WTC11 (cell line): ENCODE results near the gene C11orf52. TPM values are rescaled to one million over a fixed set of nuclear protein-coding genes. Genes with fewer than 3 reads are reported as not detected.

Experiments used
- ATAC-seq: fragments of 200-7000 bp; cut with Tn5 transposase; 2 replicates; pipeline ENCODE4 v1.10.0; 2021; ENCODE audit warnings: mild to moderate bottlenecking, moderate library complexity
- CTCF ChIA-PET: fragments of 300-600 bp; sonication (Branson Sonifier 250); formaldehyde crosslinking; loops from one replicate; lab custom pipeline; 2021; ENCODE audit warnings: antibody characterized with exemption; lab: Charles Lee
- POLR2A ChIA-PET: fragments of 350-600 bp; sonication (Branson Sonifier 250); formaldehyde crosslinking; loops from one replicate; lab custom pipeline; 2021; ENCODE audit warnings: antibody characterized with exemption; lab: Charles Lee
- DNase-seq: peaks from one replicate; pipeline ENCODE4 v3.0.0; 2021; ENCODE audit warnings: low spot score
- H3K27ac Mint-ChIP-seq: 2 replicates; pipeline ENCODE4 v1.8.0; 2021; ENCODE audit warnings: mixed read lengths
- H3K27me3 Mint-ChIP-seq: 2 replicates; pipeline ENCODE4 v1.8.0; 2021; ENCODE audit warnings: low read depth, mild to moderate bottlenecking, moderate library complexity, mixed read lengths
- H3K36me3 Mint-ChIP-seq: 2 replicates; pipeline ENCODE4 v1.8.0; 2021; ENCODE audit warnings: mixed read lengths
- H3K4me1 Mint-ChIP-seq: 2 replicates; pipeline ENCODE4 v1.8.0; 2022; ENCODE audit warnings: mixed read lengths
- H3K4me3 Mint-ChIP-seq: 2 replicates; pipeline ENCODE4 v1.8.0; 2021; ENCODE audit warnings: mild to moderate bottlenecking, moderate library complexity, mixed read lengths
- H3K9me3 Mint-ChIP-seq: 2 replicates; pipeline ENCODE4 v1.8.0; 2021; ENCODE audit warnings: mixed read lengths
- CREM ChIP-seq: sonication (generic); formaldehyde crosslinking; IDR thresholded peaks from 2 replicates; pipeline ENCODE4 v1.8.1; 2022; ENCODE audit warnings: mild to moderate bottlenecking, missing genetic modification reagents, moderate library complexity
- ESRRA ChIP-seq: sonication (generic); formaldehyde crosslinking; IDR thresholded peaks from 2 replicates; pipeline ENCODE4 v1.8.1; 2022; ENCODE audit warnings: mild to moderate bottlenecking, missing genetic modification reagents, borderline replicate concordance
- ETV6 ChIP-seq: sonication (generic); formaldehyde crosslinking; IDR thresholded peaks from 2 replicates; pipeline ENCODE4 v1.8.1; 2022; ENCODE audit warnings: mild to moderate bottlenecking, missing genetic modification reagents
- IRF2 ChIP-seq: sonication (generic); formaldehyde crosslinking; IDR thresholded peaks from 2 replicates; pipeline ENCODE4 v1.8.0; 2022; ENCODE audit warnings: low read depth, missing genetic modification reagents, borderline replicate concordance
- KAT7 ChIP-seq: sonication (generic); formaldehyde crosslinking; IDR thresholded peaks from 2 replicates; pipeline ENCODE4 v1.8.1; 2023; ENCODE audit warnings: missing genetic modification reagents, mild to moderate bottlenecking, borderline replicate concordance
- NR3C1 ChIP-seq: sonication (generic); formaldehyde crosslinking; conservative IDR thresholded peaks from 2 replicates; pipeline ENCODE4 v1.8.1; 2023; ENCODE audit warnings: low read depth, mild to moderate bottlenecking, missing genetic modification reagents
- PRRX2 ChIP-seq: fragments of 250-450 bp; sonication (Bioruptor Pico); IDR thresholded peaks from 2 replicates; pipeline ENCODE4 v1.8.0; 2021; ENCODE audit warnings: mild to moderate bottlenecking
- SMAD3 ChIP-seq: sonication (generic); formaldehyde crosslinking; IDR thresholded peaks from 2 replicates; pipeline ENCODE4 v1.8.0; 2022; ENCODE audit warnings: missing genetic modification reagents, mild to moderate bottlenecking, borderline replicate concordance
- SOX15 ChIP-seq: fragments of 250-450 bp; sonication (Bioruptor Pico); IDR thresholded peaks from 2 replicates; pipeline ENCODE4 v1.9.0; 2021; ENCODE audit warnings: mild to moderate bottlenecking
- SP1 ChIP-seq: sonication (generic); formaldehyde crosslinking; conservative IDR thresholded peaks from 2 replicates; pipeline ENCODE4 v1.8.1; 2022; ENCODE audit warnings: missing genetic modification reagents
- TEAD1 ChIP-seq: sonication (generic); formaldehyde crosslinking; IDR thresholded peaks from 2 replicates; pipeline ENCODE4 v1.8.0; 2022; ENCODE audit warnings: mild to moderate bottlenecking, missing genetic modification reagents
- ZNF219 ChIP-seq: sonication (generic); formaldehyde crosslinking; IDR thresholded peaks from 2 replicates; pipeline ENCODE4 v1.8.0; 2023; ENCODE audit warnings: missing genetic modification reagents, mild to moderate bottlenecking, borderline replicate concordance
- ZNF263 ChIP-seq: sonication (generic); formaldehyde crosslinking; IDR thresholded peaks from 2 replicates; pipeline ENCODE4 v1.8.1; 2022; ENCODE audit warnings: low read depth, mild to moderate bottlenecking, moderate library complexity, missing genetic modification reagents
- ZNF423 ChIP-seq: fragments of 250-450 bp; sonication (Bioruptor Pico); IDR thresholded peaks from 2 replicates; pipeline ENCODE4 v2.1.2; 2022; ENCODE audit warnings: mild to moderate bottlenecking, moderate library complexity
- total RNA-seq: library from RNA; stranded (reverse); gene quantifications from 3 replicates; pipeline ENCODE4 v1.2.3, GENCODE V29; 2021
- TF ChIP-seq, protein P1 (sequence below): sonication (generic); formaldehyde crosslinking; IDR thresholded peaks from 2 replicates; pipeline ENCODE4 v1.8.0; 2023; ENCODE audit warnings: mild to moderate bottlenecking, missing genetic modification reagents
- TF ChIP-seq, protein P2 (sequence below): sonication (generic); formaldehyde crosslinking; IDR thresholded peaks from 2 replicates; pipeline ENCODE4 v1.8.1; 2023; ENCODE audit warnings: mild to moderate bottlenecking, missing genetic modification reagents
- TF ChIP-seq, protein P3 (sequence below): fragments of 250-450 bp; sonication (Bioruptor Pico); IDR thresholded peaks from 2 replicates; pipeline ENCODE4 v1.8.0; 2021; ENCODE audit warnings: mild to moderate bottlenecking
- TF ChIP-seq, protein P4 (sequence below): sonication (generic); formaldehyde crosslinking; IDR thresholded peaks from 2 replicates; pipeline ENCODE4 v1.8.1; 2022; ENCODE audit warnings: mild to moderate bottlenecking, moderate library complexity, missing genetic modification reagents
- TF ChIP-seq, protein P5 (sequence below): sonication (generic); formaldehyde crosslinking; IDR thresholded peaks from 2 replicates; pipeline ENCODE4 v1.8.1; 2022; ENCODE audit warnings: low read depth, mild to moderate bottlenecking, moderate library complexity, missing genetic modification reagents, borderline replicate concordance
- TF ChIP-seq, protein P6 (sequence below): sonication (generic); formaldehyde crosslinking; IDR thresholded peaks from 2 replicates; pipeline ENCODE4 v1.8.0; 2022; ENCODE audit warnings: mild to moderate bottlenecking, missing genetic modification reagents
- TF ChIP-seq, protein P7 (sequence below): sonication (generic); formaldehyde crosslinking; conservative IDR thresholded peaks from 2 replicates; pipeline ENCODE4 v1.8.1; 2022; ENCODE audit warnings: mild to moderate bottlenecking, missing genetic modification reagents
- TF ChIP-seq, protein P8 (sequence below): fragments of 250-450 bp; sonication (Bioruptor Pico); IDR thresholded peaks from 2 replicates; pipeline ENCODE4 v1.9.0; 2021; ENCODE audit warnings: moderate library complexity, mild to moderate bottlenecking, inconsistent platforms, borderline replicate concordance

Gene C11orf52
- total RNA-seq, 1 experiment from 2014 or later = 2.1 TPM

DNA sequence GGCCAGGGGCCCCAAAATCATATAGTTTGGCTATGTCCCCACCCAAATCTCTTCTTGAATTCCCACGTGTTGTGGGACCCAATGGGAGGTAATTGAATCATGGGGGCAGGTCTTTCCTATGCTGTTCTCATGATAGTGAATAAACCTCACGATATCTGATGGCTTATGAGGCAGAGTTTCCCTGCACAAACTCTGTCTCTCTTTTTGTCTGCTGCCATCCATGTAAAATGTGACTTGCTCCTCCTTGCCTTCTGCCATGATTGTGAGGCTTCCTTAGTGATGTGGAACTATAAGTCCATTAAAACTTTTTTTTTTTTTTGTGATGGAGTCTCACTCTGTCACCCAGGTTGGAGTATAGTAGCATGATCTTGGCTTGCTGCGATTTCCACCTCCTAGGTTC, 32.9 kb downstream of the C11orf52 start:
- ChIA-PET CTCF (no interaction called here), POLR2A (no interaction called here)
- peaks cover 6% of the 10 kb centered on the region; the same call in 1 of the 2 replicates for H3K4me1 Mint-ChIP-seq
- ATAC-seq (no peak), DNase-seq (no peak)
- no peaks in the 10 kb centered on the region; the same call in 1 of the 2 replicates for H3K27me3 Mint-ChIP-seq
- peaks cover 20% of the 10 kb centered on the region for H3K36me3 Mint-ChIP-seq
- TF ChIP-seq, protein P1, sequence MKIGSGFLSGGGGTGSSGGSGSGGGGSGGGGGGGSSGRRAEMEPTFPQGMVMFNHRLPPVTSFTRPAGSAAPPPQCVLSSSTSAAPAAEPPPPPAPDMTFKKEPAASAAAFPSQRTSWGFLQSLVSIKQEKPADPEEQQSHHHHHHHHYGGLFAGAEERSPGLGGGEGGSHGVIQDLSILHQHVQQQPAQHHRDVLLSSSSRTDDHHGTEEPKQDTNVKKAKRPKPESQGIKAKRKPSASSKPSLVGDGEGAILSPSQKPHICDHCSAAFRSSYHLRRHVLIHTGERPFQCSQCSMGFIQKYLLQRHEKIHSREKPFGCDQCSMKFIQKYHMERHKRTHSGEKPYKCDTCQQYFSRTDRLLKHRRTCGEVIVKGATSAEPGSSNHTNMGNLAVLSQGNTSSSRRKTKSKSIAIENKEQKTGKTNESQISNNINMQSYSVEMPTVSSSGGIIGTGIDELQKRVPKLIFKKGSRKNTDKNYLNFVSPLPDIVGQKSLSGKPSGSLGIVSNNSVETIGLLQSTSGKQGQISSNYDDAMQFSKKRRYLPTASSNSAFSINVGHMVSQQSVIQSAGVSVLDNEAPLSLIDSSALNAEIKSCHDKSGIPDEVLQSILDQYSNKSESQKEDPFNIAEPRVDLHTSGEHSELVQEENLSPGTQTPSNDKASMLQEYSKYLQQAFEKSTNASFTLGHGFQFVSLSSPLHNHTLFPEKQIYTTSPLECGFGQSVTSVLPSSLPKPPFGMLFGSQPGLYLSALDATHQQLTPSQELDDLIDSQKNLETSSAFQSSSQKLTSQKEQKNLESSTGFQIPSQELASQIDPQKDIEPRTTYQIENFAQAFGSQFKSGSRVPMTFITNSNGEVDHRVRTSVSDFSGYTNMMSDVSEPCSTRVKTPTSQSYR = no peak
- no peak for TF ChIP-seq ESRRA (CRISPR knock-in tag)
- TF ChIP-seq, protein P2, sequence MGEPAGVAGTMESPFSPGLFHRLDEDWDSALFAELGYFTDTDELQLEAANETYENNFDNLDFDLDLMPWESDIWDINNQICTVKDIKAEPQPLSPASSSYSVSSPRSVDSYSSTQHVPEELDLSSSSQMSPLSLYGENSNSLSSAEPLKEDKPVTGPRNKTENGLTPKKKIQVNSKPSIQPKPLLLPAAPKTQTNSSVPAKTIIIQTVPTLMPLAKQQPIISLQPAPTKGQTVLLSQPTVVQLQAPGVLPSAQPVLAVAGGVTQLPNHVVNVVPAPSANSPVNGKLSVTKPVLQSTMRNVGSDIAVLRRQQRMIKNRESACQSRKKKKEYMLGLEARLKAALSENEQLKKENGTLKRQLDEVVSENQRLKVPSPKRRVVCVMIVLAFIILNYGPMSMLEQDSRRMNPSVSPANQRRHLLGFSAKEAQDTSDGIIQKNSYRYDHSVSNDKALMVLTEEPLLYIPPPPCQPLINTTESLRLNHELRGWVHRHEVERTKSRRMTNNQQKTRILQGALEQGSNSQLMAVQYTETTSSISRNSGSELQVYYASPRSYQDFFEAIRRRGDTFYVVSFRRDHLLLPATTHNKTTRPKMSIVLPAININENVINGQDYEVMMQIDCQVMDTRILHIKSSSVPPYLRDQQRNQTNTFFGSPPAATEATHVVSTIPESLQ (CRISPR knock-in tag) = no peak
- no peak overlapping the region for H3K27ac Mint-ChIP-seq
- peaks cover 15% of the 10 kb centered on the region for H3K9me3 Mint-ChIP-seq
- no peak overlapping the region for H3K4me3 Mint-ChIP-seq

DNA sequence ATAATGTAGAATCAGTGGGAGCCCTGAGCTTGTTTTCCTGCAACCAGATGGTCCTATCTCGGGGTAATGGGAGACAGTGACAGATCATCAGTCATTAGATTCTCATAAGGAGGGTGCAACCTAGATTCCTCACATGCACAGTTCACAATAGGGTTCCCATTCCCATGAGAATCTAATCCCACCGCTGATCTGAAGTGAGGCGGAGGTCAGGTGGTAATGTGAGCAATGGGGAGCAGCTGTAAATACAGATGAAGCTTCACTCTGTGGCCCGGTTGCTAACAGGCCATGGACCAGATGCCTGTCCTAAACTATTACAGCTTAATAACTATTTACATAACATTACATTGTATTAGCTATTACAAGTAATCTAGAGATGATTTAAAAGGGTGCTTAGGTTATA, 35.4 kb downstream of the C11orf52 start:
- H3K4me1 Mint-ChIP-seq = peaks cover 6% of the 10 kb centered on the region; the same call in 1 of the 2 replicates
- ATAC-seq (no peak), DNase-seq (no peak)
- H3K4me3 Mint-ChIP-seq = no peak overlapping the region
- ChIA-PET POLR2A (no interaction called here), CTCF (interaction anchor here (1.2 kb wide), 1 partner anchor 22 kb away, joined by 5 read pairs; no protein-coding TSS in a partner anchor)
- peaks cover 22% of the 10 kb centered on the region for H3K9me3 Mint-ChIP-seq
- H3K27ac Mint-ChIP-seq = no peak overlapping the region
- peaks cover 31% of the 10 kb centered on the region for H3K36me3 Mint-ChIP-seq
- H3K27me3 Mint-ChIP-seq = no peaks in the 10 kb centered on the region
- TF ChIP-seq, protein P3, sequence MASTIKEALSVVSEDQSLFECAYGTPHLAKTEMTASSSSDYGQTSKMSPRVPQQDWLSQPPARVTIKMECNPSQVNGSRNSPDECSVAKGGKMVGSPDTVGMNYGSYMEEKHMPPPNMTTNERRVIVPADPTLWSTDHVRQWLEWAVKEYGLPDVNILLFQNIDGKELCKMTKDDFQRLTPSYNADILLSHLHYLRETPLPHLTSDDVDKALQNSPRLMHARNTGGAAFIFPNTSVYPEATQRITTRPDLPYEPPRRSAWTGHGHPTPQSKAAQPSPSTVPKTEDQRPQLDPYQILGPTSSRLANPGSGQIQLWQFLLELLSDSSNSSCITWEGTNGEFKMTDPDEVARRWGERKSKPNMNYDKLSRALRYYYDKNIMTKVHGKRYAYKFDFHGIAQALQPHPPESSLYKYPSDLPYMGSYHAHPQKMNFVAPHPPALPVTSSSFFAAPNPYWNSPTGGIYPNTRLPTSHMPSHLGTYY = no peak
- TF ChIP-seq, protein P4, sequence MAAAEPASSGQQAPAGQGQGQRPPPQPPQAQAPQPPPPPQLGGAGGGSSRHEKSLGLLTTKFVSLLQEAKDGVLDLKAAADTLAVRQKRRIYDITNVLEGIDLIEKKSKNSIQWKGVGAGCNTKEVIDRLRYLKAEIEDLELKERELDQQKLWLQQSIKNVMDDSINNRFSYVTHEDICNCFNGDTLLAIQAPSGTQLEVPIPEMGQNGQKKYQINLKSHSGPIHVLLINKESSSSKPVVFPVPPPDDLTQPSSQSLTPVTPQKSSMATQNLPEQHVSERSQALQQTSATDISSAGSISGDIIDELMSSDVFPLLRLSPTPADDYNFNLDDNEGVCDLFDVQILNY = no peak
- no peak for TF ChIP-seq KAT7 (CRISPR knock-in tag)
- TF ChIP-seq ZNF423 (CRISPR knock-in tag) = no peak
- TF ChIP-seq ZNF219 (CRISPR knock-in tag) = no peak
- TF ChIP-seq SP1 (CRISPR knock-in tag) = no peak
- no peak for TF ChIP-seq NR3C1 (CRISPR knock-in tag)
- TF ChIP-seq SOX15 (CRISPR knock-in tag) = no peak
- no peak for TF ChIP-seq PRRX2
- TF ChIP-seq SMAD3 (CRISPR knock-in tag) = no peak
- no peak for TF ChIP-seq CREM (CRISPR knock-in tag)

DNA sequence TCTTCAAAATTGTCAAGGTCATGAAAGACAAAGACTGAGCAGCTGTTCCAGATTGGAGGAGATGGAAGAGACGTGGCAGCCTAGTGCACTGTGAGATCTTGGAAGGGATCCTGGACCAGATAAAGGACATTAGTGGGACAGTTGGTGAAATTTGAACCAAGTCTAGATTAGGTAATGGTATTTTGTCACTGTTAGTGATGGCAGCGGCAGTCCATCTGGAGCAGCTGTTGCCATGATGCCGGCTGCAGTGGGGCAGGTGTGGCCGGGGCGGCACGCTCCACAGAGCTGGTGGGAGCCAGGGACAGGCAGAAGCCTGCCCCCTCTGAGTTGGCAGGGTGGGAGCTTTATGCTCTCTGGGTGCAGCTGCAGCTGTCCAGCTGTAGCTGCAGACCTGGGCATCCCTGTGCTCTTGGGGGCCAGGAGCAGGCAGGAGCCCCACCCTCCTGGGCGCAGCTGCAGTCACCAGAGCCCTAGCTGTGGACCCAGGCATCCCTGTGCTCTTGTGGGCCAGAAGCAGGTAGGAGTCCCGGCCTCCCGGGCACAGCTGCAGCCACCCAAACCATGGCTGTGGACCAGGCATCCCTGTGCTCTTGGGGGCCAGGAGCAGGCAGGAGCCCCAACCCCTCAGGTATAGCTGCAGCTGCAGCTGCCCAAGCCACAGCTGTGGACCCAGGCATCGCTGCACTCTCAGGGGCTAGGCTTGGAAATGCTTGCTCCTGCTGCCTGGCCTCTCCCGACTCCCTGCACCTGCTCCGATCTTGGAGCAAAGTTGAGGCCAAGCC, 39.1 kb downstream of the C11orf52 start:
- Mint-ChIP-seq H3K9me3 (peaks cover 12% of the 10 kb centered on the region), H3K4me1 (peaks cover 21% of the 10 kb centered on the region), H3K36me3 (peaks cover 18% of the 10 kb centered on the region), H3K27me3 (no peaks in the 10 kb centered on the region), H3K27ac (no peak overlapping the region), H3K4me3 (no peak overlapping the region)
- ATAC-seq (no peak), DNase-seq (no peak)
- POLR2A ChIA-PET = no interaction called here
- CTCF ChIA-PET = interaction anchor here (0.8 to 7.7 kb wide), 3 partner anchors 24 to 87 kb away, joined by 3 to 53 read pairs (median 4); partner anchors contain the start of gene ALG9
- TF ChIP-seq ESRRA (CRISPR knock-in tag) (no peak), ZNF219 (CRISPR knock-in tag) (no peak), TEAD1 (CRISPR knock-in tag) (no peak), ETV6 (CRISPR knock-in tag) (no peak), IRF2 (no peak), ZNF263 (no peak), ZNF423 (CRISPR knock-in tag) (no peak)
- TF ChIP-seq, protein P5, sequence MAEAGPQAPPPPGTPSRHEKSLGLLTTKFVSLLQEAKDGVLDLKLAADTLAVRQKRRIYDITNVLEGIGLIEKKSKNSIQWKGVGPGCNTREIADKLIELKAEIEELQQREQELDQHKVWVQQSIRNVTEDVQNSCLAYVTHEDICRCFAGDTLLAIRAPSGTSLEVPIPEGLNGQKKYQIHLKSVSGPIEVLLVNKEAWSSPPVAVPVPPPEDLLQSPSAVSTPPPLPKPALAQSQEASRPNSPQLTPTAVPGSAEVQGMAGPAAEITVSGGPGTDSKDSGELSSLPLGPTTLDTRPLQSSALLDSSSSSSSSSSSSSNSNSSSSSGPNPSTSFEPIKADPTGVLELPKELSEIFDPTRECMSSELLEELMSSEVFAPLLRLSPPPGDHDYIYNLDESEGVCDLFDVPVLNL (CRISPR knock-in tag) = no peak
- TF ChIP-seq, protein P6, sequence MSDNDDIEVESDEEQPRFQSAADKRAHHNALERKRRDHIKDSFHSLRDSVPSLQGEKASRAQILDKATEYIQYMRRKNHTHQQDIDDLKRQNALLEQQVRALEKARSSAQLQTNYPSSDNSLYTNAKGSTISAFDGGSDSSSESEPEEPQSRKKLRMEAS (CRISPR knock-in tag) = no peak
- TF ChIP-seq, protein P7, sequence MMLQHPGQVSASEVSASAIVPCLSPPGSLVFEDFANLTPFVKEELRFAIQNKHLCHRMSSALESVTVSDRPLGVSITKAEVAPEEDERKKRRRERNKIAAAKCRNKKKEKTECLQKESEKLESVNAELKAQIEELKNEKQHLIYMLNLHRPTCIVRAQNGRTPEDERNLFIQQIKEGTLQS (CRISPR knock-in tag) = no peak
- TF ChIP-seq, protein P8, sequence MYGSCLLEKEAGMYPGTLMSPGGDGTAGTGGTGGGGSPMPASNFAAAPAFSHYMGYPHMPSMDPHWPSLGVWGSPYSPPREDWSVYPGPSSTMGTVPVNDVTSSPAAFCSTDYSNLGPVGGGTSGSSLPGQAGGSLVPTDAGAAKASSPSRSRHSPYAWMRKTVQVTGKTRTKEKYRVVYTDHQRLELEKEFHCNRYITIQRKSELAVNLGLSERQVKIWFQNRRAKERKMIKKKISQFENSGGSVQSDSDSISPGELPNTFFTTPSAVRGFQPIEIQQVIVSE (CRISPR knock-in tag) = no peak
